Measurements from ENCODE around the gene EFCAB7. TPM values are rescaled to one million over a fixed set of nuclear protein-coding genes. Genes with fewer than 3 reads are reported as not detected.

EFCAB7 gene
- total RNA-seq, 1 experiment from 2014 or later: 2.8 TPM

DNA sequence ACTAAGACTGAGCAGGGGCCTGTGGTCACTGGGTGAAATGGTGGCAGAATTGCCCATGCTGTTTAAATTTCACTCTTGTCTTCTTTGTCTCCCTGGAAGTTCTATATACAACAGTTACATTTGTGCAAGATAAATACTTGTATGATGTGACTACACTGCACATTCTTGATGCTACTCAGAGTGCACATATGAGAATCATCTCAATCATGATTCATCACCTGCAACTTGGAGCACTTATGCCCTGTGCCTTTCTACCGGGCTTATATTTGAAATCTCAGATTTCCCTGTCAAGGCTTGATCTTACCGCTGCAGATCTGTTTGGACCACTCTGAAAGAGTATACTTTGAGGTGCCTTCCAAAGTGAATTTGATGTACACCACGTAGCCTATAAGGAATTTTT, 80.5 kb downstream of the EFCAB7 start (continued):
- TF ChIP-seq, protein P1, sequence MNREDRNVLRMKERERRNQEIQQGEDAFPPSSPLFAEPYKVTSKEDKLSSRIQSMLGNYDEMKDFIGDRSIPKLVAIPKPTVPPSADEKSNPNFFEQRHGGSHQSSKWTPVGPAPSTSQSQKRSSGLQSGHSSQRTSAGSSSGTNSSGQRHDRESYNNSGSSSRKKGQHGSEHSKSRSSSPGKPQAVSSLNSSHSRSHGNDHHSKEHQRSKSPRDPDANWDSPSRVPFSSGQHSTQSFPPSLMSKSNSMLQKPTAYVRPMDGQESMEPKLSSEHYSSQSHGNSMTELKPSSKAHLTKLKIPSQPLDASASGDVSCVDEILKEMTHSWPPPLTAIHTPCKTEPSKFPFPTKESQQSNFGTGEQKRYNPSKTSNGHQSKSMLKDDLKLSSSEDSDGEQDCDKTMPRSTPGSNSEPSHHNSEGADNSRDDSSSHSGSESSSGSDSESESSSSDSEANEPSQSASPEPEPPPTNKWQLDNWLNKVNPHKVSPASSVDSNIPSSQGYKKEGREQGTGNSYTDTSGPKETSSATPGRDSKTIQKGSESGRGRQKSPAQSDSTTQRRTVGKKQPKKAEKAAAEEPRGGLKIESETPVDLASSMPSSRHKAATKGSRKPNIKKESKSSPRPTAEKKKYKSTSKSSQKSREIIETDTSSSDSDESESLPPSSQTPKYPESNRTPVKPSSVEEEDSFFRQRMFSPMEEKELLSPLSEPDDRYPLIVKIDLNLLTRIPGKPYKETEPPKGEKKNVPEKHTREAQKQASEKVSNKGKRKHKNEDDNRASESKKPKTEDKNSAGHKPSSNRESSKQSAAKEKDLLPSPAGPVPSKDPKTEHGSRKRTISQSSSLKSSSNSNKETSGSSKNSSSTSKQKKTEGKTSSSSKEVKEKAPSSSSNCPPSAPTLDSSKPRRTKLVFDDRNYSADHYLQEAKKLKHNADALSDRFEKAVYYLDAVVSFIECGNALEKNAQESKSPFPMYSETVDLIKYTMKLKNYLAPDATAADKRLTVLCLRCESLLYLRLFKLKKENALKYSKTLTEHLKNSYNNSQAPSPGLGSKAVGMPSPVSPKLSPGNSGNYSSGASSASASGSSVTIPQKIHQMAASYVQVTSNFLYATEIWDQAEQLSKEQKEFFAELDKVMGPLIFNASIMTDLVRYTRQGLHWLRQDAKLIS (CRISPR knock-in tag; IDR thresholded peaks at IDR 0.05; ENCODE audit: borderline replicate concordance): no peak
- TF ChIP-seq ZNF416 (CRISPR knock-in tag; IDR thresholded peaks at IDR 0.05): no peak
- TF ChIP-seq, protein P2, sequence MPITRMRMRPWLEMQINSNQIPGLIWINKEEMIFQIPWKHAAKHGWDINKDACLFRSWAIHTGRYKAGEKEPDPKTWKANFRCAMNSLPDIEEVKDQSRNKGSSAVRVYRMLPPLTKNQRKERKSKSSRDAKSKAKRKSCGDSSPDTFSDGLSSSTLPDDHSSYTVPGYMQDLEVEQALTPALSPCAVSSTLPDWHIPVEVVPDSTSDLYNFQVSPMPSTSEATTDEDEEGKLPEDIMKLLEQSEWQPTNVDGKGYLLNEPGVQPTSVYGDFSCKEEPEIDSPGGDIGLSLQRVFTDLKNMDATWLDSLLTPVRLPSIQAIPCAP (CRISPR knock-in tag; IDR thresholded peaks at IDR 0.05): no peak
- TF ChIP-seq, protein P3, sequence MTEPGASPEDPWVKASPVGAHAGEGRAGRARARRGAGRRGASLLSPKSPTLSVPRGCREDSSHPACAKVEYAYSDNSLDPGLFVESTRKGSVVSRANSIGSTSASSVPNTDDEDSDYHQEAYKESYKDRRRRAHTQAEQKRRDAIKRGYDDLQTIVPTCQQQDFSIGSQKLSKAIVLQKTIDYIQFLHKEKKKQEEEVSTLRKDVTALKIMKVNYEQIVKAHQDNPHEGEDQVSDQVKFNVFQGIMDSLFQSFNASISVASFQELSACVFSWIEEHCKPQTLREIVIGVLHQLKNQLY (CRISPR knock-in tag; IDR thresholded peaks at IDR 0.05): no peak

DNA sequence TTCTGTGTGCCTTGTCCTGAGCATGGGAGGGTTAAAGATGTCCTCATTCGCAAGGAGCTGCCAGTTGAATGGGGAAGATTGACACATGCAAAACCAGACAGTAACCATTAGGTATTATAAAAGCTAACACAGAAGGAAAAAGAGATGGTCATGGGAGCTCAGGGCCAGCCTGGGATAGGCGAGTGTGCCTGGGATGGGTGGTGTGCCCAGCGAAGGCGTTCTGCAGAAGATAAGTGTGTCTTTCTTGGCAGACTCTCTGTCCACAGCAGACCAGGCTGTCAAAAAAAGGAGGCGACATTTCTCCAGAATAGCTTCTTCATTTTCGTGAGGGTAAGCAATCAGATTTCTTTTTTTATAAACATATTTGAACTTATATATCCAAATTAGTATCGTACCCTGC, 84.0 kb downstream of the EFCAB7 start:
- no peaks in the 10 kb centered on the region; the same call in 1 of the 2 replicates for H3K36me3 Mint-ChIP-seq
- H3K9me3 Mint-ChIP-seq: no peaks in the 10 kb centered on the region
- CTCF ChIA-PET: interaction anchor here (1.3 kb wide), 1 partner anchor 32 kb away, joined by 3 read pairs; no protein-coding TSS in a partner anchor
- DNase-seq (ENCODE audit: low spot score): no peak
- TF ChIP-seq MXD4 (CRISPR knock-in tag; IDR thresholded peaks at IDR 0.05; ENCODE audit: borderline replicate concordance) (no peak), ZNF138 (CRISPR knock-in tag; conservative IDR thresholded peaks at IDR 0.05) (no peak), NR3C1 (CRISPR knock-in tag; conservative IDR thresholded peaks at IDR 0.05; ENCODE audit: low read depth) (no peak), TEAD4 (CRISPR knock-in tag; IDR thresholded peaks at IDR 0.05) (no peak), ZNF317 (CRISPR knock-in tag; IDR thresholded peaks at IDR 0.05; ENCODE audit: borderline replicate concordance, low read depth) (no peak), ZNF219 (CRISPR knock-in tag; IDR thresholded peaks at IDR 0.05; ENCODE audit: borderline replicate concordance) (no peak), ZNF232 (CRISPR knock-in tag; IDR thresholded peaks at IDR 0.05) (no peak), SOX15 (CRISPR knock-in tag; IDR thresholded peaks at IDR 0.05) (no peak), RORB (CRISPR knock-in tag; IDR thresholded peaks at IDR 0.05) (no peak), NFYB (CRISPR knock-in tag; conservative IDR thresholded peaks at IDR 0.05; ENCODE audit: low read depth) (no peak), EMX1 (CRISPR knock-in tag; IDR thresholded peaks at IDR 0.05) (no peak), CREM (CRISPR knock-in tag; IDR thresholded peaks at IDR 0.05) (no peak), NR1H2 (CRISPR knock-in tag; IDR thresholded peaks at IDR 0.05) (no peak), ELF4 (CRISPR knock-in tag; IDR thresholded peaks at IDR 0.05; ENCODE audit: low read depth) (no peak), MYBL2 (CRISPR knock-in tag; IDR thresholded peaks at IDR 0.05) (no peak)
- TF ChIP-seq, protein P4, sequence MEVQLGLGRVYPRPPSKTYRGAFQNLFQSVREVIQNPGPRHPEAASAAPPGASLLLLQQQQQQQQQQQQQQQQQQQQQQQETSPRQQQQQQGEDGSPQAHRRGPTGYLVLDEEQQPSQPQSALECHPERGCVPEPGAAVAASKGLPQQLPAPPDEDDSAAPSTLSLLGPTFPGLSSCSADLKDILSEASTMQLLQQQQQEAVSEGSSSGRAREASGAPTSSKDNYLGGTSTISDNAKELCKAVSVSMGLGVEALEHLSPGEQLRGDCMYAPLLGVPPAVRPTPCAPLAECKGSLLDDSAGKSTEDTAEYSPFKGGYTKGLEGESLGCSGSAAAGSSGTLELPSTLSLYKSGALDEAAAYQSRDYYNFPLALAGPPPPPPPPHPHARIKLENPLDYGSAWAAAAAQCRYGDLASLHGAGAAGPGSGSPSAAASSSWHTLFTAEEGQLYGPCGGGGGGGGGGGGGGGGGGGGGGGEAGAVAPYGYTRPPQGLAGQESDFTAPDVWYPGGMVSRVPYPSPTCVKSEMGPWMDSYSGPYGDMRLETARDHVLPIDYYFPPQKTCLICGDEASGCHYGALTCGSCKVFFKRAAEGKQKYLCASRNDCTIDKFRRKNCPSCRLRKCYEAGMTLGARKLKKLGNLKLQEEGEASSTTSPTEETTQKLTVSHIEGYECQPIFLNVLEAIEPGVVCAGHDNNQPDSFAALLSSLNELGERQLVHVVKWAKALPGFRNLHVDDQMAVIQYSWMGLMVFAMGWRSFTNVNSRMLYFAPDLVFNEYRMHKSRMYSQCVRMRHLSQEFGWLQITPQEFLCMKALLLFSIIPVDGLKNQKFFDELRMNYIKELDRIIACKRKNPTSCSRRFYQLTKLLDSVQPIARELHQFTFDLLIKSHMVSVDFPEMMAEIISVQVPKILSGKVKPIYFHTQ (CRISPR knock-in tag; IDR thresholded peaks at IDR 0.05): no peak
- TF ChIP-seq, protein P5, sequence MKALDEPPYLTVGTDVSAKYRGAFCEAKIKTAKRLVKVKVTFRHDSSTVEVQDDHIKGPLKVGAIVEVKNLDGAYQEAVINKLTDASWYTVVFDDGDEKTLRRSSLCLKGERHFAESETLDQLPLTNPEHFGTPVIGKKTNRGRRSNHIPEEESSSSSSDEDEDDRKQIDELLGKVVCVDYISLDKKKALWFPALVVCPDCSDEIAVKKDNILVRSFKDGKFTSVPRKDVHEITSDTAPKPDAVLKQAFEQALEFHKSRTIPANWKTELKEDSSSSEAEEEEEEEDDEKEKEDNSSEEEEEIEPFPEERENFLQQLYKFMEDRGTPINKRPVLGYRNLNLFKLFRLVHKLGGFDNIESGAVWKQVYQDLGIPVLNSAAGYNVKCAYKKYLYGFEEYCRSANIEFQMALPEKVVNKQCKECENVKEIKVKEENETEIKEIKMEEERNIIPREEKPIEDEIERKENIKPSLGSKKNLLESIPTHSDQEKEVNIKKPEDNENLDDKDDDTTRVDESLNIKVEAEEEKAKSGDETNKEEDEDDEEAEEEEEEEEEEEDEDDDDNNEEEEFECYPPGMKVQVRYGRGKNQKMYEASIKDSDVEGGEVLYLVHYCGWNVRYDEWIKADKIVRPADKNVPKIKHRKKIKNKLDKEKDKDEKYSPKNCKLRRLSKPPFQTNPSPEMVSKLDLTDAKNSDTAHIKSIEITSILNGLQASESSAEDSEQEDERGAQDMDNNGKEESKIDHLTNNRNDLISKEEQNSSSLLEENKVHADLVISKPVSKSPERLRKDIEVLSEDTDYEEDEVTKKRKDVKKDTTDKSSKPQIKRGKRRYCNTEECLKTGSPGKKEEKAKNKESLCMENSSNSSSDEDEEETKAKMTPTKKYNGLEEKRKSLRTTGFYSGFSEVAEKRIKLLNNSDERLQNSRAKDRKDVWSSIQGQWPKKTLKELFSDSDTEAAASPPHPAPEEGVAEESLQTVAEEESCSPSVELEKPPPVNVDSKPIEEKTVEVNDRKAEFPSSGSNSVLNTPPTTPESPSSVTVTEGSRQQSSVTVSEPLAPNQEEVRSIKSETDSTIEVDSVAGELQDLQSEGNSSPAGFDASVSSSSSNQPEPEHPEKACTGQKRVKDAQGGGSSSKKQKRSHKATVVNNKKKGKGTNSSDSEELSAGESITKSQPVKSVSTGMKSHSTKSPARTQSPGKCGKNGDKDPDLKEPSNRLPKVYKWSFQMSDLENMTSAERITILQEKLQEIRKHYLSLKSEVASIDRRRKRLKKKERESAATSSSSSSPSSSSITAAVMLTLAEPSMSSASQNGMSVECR (CRISPR knock-in tag; IDR thresholded peaks at IDR 0.05; ENCODE audit: borderline replicate concordance): no peak
- H3K4me1 Mint-ChIP-seq: peaks cover 15% of the 10 kb centered on the region
- H3K27ac Mint-ChIP-seq: no peak overlapping the region
- ATAC-seq: no peak
- H3K4me3 Mint-ChIP-seq: no peak overlapping the region
- POLR2A ChIA-PET: no interaction called here
- H3K27me3 Mint-ChIP-seq (ENCODE audit: low read depth): no peaks in the 10 kb centered on the region
